SHP77 (cell line): ENCODE data around the gene ZNF408.
"Not testable (repeated sequence)": the region's sequence is repeated elsewhere in the genome, so short reads cannot be mapped to it uniquely, and the experiment has no call there.

Experiments used
- DNase-seq, 2 experiments: peaks; one replicate each; lab custom pipeline; 2025; lab: John Stamatoyannopoulos, UW

Gene ZNF408

GRCh38 chr11:46700241-46701077 lies at the start of gene ZNF408, which contains the start of gene ARHGAP1:
Gene ZNF408 (plus strand): TSS chr11:46701031. CDS start chr11:46701048, 17 bp downstream.
Gene ARHGAP1 (minus strand): TSS chr11:46700619. CDS start chr11:46696107, 4,512 bp downstream.
- peak; percentile 99 for DNase-seq

DNA sequence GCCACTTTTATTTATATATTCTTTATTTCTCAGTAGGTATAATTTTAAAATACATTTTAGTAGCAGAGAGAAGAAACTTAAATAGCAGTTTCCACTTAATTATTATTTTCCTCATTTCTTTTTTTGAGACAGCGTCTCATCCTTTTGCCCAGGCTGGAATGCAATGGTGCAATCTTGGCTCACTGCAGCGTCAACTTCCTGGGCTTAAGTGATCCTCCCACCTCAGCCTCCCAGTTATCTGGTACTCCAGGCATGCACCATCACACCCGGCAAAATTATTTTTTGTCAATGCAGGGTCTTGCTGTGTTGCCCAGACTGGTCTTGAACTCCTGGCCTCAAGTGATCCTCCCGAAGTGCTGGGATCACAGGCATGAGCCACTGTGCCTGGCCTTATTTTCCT lies 45.2 kb upstream of the ZNF408 start:
- DNase-seq = no peak

DNA sequence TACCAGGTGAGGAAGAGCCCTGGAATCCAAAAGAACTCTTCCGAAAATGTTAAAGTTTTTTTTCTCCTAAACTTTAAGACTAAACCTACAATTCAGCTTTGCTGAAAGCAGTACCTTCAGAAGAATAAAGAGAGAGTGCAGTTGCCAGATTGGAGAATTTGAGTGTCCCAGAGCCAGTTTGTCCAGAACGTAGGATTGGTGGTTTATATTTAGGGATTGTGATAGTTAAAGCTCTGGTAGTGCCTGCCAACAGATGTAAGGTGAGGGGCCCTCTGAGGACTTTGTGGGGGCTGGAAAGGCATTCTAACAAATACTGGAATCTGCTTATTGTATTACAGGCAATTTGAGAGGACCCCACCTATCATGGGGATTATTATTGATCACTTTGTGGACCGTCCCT lies 43.6 kb upstream of the ZNF408 start:
- no peak for DNase-seq

GRCh38 chr11:46658259-46658658 lies 42.6 kb upstream of the ZNF408 start:
- no peak for DNase-seq

DNA sequence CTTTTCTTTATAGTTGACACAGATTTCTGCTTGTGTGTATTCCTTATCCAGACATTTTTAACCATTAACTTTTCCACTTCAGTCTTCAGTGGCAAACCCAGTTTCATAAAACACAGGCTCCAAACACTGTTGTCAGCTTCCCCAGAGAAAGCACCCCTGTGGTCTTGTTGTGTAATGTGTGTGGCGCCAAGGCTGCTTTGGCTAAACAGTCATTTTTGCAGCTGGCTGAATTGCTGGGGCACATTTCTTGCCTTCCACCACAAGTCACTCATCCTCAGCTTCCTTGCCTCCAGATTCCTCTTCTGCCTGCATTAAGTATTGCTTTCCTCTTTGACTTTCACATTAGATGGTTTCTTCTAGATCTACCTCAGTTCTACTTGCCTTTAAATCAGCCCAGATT lies 40.9 kb upstream of the ZNF408 start:
- no peak for DNase-seq

DNA sequence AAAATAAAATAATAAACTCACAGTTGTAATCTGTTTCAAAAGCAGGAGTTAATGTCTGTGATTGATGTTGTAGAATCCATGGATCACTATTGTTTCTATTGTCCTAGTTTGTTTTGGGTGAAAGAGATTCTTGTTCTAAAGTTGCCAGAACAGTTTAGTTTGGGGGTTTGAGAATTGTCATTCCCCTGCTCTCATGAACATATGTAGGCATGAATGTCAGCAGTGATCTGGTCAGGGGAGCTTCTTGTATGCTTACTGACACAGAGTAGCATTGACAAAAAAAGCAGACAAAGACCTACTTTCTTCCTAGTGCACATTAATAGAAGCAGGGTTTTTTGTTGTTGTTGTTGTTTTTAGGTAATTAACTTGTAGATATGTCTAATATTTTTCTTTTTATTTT lies 39.0 kb upstream of the ZNF408 start:
- DNase-seq = no peak

GRCh38 chr11:46662366-46662765 lies 38.5 kb upstream of the ZNF408 start:
- DNase-seq = no peak

DNA sequence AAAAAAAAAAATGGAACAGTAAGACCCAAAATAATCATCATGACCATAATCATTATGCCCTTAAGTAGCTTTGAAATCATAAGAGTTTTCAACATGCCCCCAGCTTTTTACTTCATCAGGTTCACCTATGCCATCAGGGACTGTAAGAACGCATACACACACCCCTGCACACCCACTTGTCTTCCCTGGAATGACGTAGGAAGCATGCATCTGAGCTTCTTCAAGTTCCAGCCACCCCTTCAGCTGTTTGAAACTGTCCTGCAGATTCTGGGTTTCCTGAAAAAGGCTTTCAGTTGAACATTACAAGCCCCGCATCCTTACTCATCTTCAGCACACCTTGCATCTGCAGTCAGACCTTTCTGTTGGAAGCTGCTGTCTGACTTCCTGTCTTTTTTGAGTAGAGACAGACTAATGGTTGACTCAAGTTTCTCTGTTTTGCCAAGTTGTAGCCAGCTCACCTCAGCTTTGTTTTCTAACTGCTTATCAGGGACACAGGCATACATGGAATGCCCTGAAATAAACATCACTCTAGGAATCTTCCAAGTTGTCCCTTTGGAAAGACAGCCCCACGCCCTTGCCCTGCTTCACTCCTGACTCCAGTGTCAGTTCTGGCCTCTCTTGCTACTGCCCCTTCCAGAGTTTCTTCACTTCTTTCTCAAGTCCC lies 37.4 kb upstream of the ZNF408 start:
- DNase-seq = no peak

- DNase-seq = no peak
Observed at GRCh38 chr11:46664612-46665011, 36.2 kb upstream of the ZNF408 start.

DNA sequence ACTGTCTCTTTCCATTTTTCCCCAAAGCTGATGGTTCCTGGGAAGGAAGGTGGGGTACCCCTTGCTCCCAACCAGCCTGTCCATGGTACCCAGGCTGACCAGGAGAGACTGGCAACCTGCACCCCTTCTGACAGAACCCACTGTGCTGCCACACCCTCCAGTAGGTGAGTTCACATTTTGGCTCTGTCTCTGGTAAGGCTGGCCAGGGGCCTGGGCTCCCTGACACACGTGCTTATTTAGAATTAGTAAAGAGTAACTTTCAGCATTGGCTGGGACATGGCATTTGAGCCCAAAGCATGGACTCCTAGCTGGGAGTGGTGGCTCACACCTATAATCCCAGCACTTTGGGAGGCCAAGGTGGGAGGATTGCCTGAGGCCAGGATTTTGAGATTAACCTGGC lies 35.5 kb upstream of the ZNF408 start:
- no peak for DNase-seq

- DNase-seq = no peak
Observed at GRCh38 chr11:46666516-46666915, 34.3 kb upstream of the ZNF408 start.

DNA sequence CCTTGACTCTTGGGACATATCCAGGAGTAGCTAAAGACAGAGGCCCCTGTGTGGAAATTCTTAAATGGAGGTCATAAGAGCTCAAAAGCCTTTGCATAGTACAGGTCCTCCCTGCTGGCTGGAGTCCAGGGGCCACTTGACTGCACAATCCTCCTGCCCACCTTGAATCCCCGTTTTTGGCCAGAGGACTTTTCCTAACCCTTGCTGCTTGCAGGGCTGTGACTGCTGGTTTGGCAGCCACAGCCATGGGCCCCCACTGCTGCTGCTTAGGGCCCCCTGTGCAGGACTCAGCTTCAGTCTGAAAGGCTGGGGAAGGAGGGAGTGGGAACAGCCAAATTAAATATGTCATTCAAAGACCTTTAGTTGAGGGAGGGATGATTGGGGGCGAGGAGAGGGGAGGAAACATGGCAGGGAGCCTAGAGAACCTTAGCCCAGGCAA lies 33.8 kb upstream of the ZNF408 start:
- no peak for DNase-seq

- no peak for DNase-seq
Observed at GRCh38 chr11:46668480-46669085, 32.2 kb upstream of the ZNF408 start.

GRCh38 chr11:46669711-46670139 lies 31.1 kb upstream of the ZNF408 start:
- peak in 1 of 2 experiments; percentile 11 for DNase-seq

DNA sequence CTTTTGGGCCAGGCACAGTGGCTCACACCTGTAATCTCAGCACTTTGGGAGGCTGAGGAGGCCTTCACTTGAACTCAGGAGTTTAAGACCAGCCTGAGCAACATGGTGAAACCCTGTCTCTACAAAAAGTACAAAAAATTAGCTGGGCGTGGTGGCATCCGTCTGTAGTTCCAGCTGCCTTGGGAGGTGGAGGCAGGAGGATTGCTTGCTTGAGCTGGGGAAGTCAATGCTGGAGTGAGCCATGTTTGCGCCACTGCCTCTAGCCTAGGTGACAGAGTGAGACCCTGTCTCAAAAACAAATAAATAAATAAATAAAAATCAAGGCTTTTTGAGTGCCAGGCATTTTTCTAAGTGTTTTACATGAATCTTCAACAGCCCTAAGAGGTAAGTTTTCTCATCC lies 30.3 kb upstream of the ZNF408 start:
- not testable (repeated sequence) for DNase-seq

DNA sequence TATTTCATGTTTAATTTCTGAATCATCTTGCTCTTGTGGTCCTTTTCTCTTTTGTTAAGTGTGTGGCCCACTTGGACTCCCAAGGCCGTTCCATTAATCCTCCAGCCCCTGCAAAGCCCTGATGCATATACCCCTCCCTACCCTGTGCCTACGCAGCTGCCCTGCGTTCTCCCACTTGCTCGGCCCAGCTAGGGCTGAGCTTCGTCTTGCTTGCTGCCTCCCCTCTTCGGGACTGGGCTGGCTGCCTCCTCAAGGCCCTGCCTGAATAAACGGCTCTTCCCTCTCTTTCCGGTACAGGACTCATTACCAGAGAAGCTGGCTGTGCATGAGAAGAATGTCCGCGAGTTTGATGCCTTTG lies 28.9 kb upstream of the ZNF408 start:
- no peak for DNase-seq

DNA sequence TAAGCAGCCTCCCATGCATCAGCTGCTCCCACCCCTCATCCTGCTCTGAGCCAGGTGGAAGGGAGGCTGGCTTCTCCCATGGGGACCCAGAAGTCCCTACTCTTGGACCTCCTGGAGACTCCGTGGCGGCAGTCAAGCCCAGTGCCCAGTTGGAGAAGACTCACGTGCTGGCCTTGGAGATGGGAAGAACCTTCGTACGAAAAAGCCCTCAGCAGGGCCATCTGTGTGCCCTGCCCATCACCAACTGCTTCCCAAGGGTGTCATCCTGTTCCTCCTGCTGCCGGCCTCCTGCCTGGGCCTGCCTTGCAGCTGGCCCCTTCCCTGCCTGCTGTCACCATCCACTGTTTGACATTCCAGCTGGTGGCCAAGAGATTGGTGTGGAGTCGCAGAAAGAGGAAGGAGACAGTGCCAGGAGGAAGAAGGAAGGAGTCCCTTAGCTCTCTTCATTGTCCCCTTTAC lies 28.4 kb upstream of the ZNF408 start:
- DNase-seq = no peak

- DNase-seq = peak; percentile 26 to 39
Observed at GRCh38 chr11:46673713-46674462, 26.9 kb upstream of the ZNF408 start.

- no peak for DNase-seq
Observed at GRCh38 chr11:46674463-46675287, 26.2 kb upstream of the ZNF408 start.

DNA sequence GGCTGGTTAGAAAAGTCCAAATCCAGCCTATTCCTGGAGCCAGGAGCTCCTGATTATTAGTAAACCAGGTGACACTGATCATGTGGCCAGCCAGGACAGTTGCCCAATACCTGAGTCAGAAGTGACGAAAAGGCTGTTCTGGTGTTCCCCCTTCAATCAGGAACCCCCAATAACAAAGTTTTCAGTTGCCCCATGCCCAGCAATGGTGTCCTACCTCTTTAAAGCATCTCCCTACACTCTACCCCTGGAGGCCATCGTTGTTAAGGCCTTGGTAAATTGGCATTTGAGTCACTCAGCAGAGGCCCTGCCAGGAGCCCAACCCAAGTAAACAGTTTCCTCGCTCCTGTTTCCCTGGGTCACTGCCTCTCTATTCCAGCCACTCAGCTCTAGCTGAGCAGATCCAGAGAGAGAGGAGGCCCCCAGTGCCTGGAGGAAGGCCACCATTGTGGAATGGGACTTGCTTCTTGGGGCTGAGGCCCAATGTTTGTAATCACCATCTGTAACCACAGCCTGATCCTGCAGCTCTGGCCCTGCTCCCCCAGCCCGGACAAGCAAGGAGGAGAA lies 25.5 kb upstream of the ZNF408 start:
- DNase-seq = no peak

- no peak for DNase-seq
Observed at GRCh38 chr11:46675949-46676348, 24.9 kb upstream of the ZNF408 start.
